Measurements from ENCODE around the gene LIPC. TPM values are rescaled to one million over a fixed set of nuclear protein-coding genes. Genes with fewer than 3 reads are reported as not detected.

Gene LIPC
- total RNA-seq, 1 experiment from 2014 or later = 1.1 TPM

- no peak for DNase-seq (ENCODE audit: low read depth in 1 of 2, low spot score in 2 of 2)
- H3K36me3 ChIP-seq = no peaks in the 10 kb centered on the region
- H3K4me3 ChIP-seq = no peak overlapping the region
- no peak overlapping the region for H3K27ac ChIP-seq
- peaks cover 3% of the 10 kb centered on the region; the same call in 1 of the 2 replicates for H3K4me1 ChIP-seq (replicated peaks)
- H3K27me3 ChIP-seq (replicated peaks) = no peaks in the 10 kb centered on the region
- no peaks in the 10 kb centered on the region for H3K9me3 ChIP-seq (replicated peaks)
Measured at GRCh38 chr15:58413253-58413652, 18.5 kb upstream of the LIPC start.

DNA sequence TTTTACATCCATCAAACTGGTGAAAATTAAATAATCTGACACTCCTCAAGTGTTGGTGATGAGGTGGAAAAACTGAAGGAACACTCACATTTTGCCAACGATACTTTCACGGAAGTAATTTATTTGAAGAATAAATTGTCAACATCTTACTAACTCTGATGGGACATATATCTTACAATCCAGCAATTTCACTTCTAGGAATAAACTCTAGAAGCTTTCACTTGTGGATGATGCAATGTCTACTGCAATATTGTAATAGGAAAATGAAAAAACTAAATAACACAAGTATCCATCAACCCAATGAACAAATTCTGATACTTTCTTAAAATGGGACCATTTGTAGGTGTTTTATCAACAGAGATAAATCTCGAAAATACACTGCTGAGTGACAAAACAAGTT is 16.2 kb upstream of the LIPC start:
- no peaks in the 10 kb centered on the region for H3K4me1 ChIP-seq (replicated peaks)
- DNase-seq (ENCODE audit: low read depth in 1 of 2, low spot score in 2 of 2) = no peak
- no peaks in the 10 kb centered on the region for H3K36me3 ChIP-seq
- no peaks in the 10 kb centered on the region for H3K27me3 ChIP-seq (replicated peaks)
- H3K4me3 ChIP-seq = no peak overlapping the region
- no peak overlapping the region for H3K27ac ChIP-seq
- no peaks in the 10 kb centered on the region for H3K9me3 ChIP-seq (replicated peaks)

- Histone ChIP-seq H3K27me3 (replicated peaks) (no peaks in the 10 kb centered on the region), H3K27ac (no peak overlapping the region), H3K4me1 (replicated peaks) (no peaks in the 10 kb centered on the region), H3K4me3 (no peak overlapping the region), H3K36me3 (no peaks in the 10 kb centered on the region), H3K9me3 (replicated peaks) (no peaks in the 10 kb centered on the region)
- DNase-seq (ENCODE audit: low read depth in 1 of 2, low spot score in 2 of 2) = no peak
Measured at GRCh38 chr15:58416963-58417362, 14.8 kb upstream of the LIPC start.

DNA sequence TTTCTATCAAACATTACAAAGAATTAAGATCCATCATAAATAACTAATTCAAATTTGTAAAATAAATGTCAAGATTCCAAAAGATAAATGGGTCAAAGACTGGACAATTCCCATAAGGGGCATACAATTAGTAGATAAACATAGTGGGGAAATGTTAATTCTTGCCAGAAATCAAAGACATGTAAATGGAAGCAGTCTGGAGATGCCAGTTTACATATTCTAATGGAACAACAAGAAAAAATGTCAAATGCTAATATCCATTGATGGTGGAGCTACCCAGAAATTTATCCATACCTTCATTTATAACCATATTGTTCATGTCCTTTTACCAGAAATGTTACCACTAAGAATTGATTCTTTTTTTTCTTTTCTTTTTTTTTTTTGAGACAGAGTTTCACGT is 13.7 kb upstream of the LIPC start:
- H3K36me3 ChIP-seq = no peaks in the 10 kb centered on the region
- H3K27ac ChIP-seq = no peak overlapping the region
- no peak for DNase-seq (ENCODE audit: low read depth in 1 of 2, low spot score in 2 of 2)
- H3K4me1 ChIP-seq (replicated peaks) = no peaks in the 10 kb centered on the region
- H3K4me3 ChIP-seq = no peak overlapping the region
- no peaks in the 10 kb centered on the region for H3K27me3 ChIP-seq (replicated peaks)
- no peaks in the 10 kb centered on the region for H3K9me3 ChIP-seq (replicated peaks)

GRCh38 chr15:58419803-58420524 is 11.8 kb upstream of the LIPC start:
- Histone ChIP-seq H3K4me3 (no peak overlapping the region), H3K9me3 (replicated peaks) (no peaks in the 10 kb centered on the region), H3K27me3 (replicated peaks) (no peaks in the 10 kb centered on the region), H3K27ac (no peak overlapping the region), H3K4me1 (replicated peaks) (no peaks in the 10 kb centered on the region; the same call in 1 of the 2 replicates), H3K36me3 (no peaks in the 10 kb centered on the region)
- DNase-seq (ENCODE audit: low read depth in 1 of 2, low spot score in 2 of 2) = no peak

DNA sequence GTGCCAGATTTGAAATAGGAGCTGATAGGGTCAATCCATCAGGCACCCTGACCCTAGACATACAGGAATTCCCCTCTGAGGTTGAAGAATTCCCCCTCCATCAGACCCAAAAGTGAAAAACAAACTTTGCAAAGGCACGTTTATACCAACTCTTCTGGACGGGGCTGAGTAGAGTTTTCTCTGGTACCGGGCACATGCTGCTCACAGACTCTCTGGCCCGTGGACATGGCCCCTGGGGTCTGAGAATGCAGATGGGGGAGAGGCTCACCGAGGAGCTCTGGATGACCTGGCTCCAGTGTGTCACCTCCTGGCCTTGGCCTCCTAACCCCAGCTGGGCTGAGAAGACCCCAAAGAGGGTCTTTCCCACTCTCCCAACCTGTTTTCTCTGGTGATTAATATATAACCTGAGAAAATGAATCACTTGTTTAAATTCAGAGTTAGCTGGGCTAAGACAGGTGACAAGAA is 11.2 kb upstream of the LIPC start:
- no peak overlapping the region for H3K27ac ChIP-seq
- no peak overlapping the region for H3K4me3 ChIP-seq
- DNase-seq (ENCODE audit: low read depth in 1 of 2, low spot score in 2 of 2) = no peak
- H3K36me3 ChIP-seq = no peaks in the 10 kb centered on the region
- no peaks in the 10 kb centered on the region; the same call in 1 of the 2 replicates for H3K4me1 ChIP-seq (replicated peaks)
- no peaks in the 10 kb centered on the region for H3K9me3 ChIP-seq (replicated peaks)
- H3K27me3 ChIP-seq (replicated peaks) = no peaks in the 10 kb centered on the region

GRCh38 chr15:58423205-58423604 is 8.6 kb upstream of the LIPC start:
- H3K36me3 ChIP-seq = no peaks in the 10 kb centered on the region
- H3K27me3 ChIP-seq (replicated peaks) = no peaks in the 10 kb centered on the region
- DNase-seq (ENCODE audit: low read depth in 1 of 2, low spot score in 2 of 2) = no peak

GRCh38 chr15:58423831-58424608 is 7.8 kb upstream of the LIPC start:
- Histone ChIP-seq H3K4me3 (no peak overlapping the region), H3K27ac (no peak overlapping the region), H3K9me3 (replicated peaks) (no peaks in the 10 kb centered on the region), H3K36me3 (no peaks in the 10 kb centered on the region), H3K4me1 (replicated peaks) (no peaks in the 10 kb centered on the region; the same call in 1 of the 2 replicates), H3K27me3 (replicated peaks) (no peaks in the 10 kb centered on the region)
- DNase-seq (ENCODE audit: low read depth in 1 of 2, low spot score in 2 of 2) = no peak

More at GRCh38 chr15:58423205-58423604, 8.6 kb upstream of the LIPC start:
- Histone ChIP-seq H3K4me3 (no peak overlapping the region), H3K9me3 (replicated peaks) (no peaks in the 10 kb centered on the region), H3K4me1 (replicated peaks) (no peaks in the 10 kb centered on the region; the same call in 1 of the 2 replicates), H3K27ac (no peak overlapping the region)

GRCh38 chr15:58424722-58425121 is 7.1 kb upstream of the LIPC start:
- Histone ChIP-seq H3K4me3 (no peak overlapping the region), H3K4me1 (replicated peaks) (no peaks in the 10 kb centered on the region; the same call in 1 of the 2 replicates), H3K27me3 (replicated peaks) (no peaks in the 10 kb centered on the region), H3K27ac (no peak overlapping the region), H3K9me3 (replicated peaks) (no peaks in the 10 kb centered on the region), H3K36me3 (no peaks in the 10 kb centered on the region)
- no peak for DNase-seq (ENCODE audit: low read depth in 1 of 2, low spot score in 2 of 2)

- Histone ChIP-seq H3K4me1 (replicated peaks) (no peaks in the 10 kb centered on the region; the same call in 1 of the 2 replicates), H3K27ac (no peak overlapping the region), H3K4me3 (no peak overlapping the region), H3K27me3 (replicated peaks) (no peaks in the 10 kb centered on the region), H3K36me3 (no peaks in the 10 kb centered on the region), H3K9me3 (replicated peaks) (no peaks in the 10 kb centered on the region)
- DNase-seq (ENCODE audit: low read depth in 1 of 2, low spot score in 2 of 2) = no peak
Measured at GRCh38 chr15:58425185-58425584, 6.6 kb upstream of the LIPC start.

GRCh38 chr15:58425834-58426233 is 6.0 kb upstream of the LIPC start:
- no peaks in the 10 kb centered on the region; the same call in 1 of the 2 replicates for H3K4me1 ChIP-seq (replicated peaks)
- no peaks in the 10 kb centered on the region for H3K9me3 ChIP-seq (replicated peaks)
- H3K27ac ChIP-seq = no peak overlapping the region
- no peaks in the 10 kb centered on the region for H3K27me3 ChIP-seq (replicated peaks)
- no peaks in the 10 kb centered on the region for H3K36me3 ChIP-seq
- DNase-seq (ENCODE audit: low read depth in 1 of 2, low spot score in 2 of 2) = no peak
- H3K4me3 ChIP-seq = no peak overlapping the region

GRCh38 chr15:58426501-58426900 is 5.3 kb upstream of the LIPC start:
- no peaks in the 10 kb centered on the region for H3K9me3 ChIP-seq (replicated peaks)
- no peaks in the 10 kb centered on the region for H3K27me3 ChIP-seq (replicated peaks)
- H3K4me1 ChIP-seq (replicated peaks) = no peaks in the 10 kb centered on the region; the same call in 1 of the 2 replicates
- no peak overlapping the region for H3K27ac ChIP-seq
- no peak for DNase-seq (ENCODE audit: low read depth in 1 of 2, low spot score in 2 of 2)
- H3K36me3 ChIP-seq = no peaks in the 10 kb centered on the region
- H3K4me3 ChIP-seq = no peak overlapping the region

GRCh38 chr15:58427987-58428386 is 3.8 kb upstream of the LIPC start:
- no peak for DNase-seq (ENCODE audit: low read depth in 1 of 2, low spot score in 2 of 2)
- no peaks in the 10 kb centered on the region for H3K27me3 ChIP-seq (replicated peaks)
- no peak overlapping the region for H3K4me3 ChIP-seq

GRCh38 chr15:58430224-58430787 is 1.5 kb upstream of the LIPC start:
- Histone ChIP-seq H3K27me3 (replicated peaks) (no peaks in the 10 kb centered on the region), H3K4me3 (no peak overlapping the region), H3K9me3 (replicated peaks) (no peaks in the 10 kb centered on the region), H3K4me1 (replicated peaks) (no peaks in the 10 kb centered on the region), H3K36me3 (no peaks in the 10 kb centered on the region), H3K27ac (no peak overlapping the region)
- no peak for DNase-seq (ENCODE audit: low read depth in 1 of 2, low spot score in 2 of 2)

More at GRCh38 chr15:58427987-58428386, 3.8 kb upstream of the LIPC start:
- H3K27ac ChIP-seq = no peak overlapping the region
- no peaks in the 10 kb centered on the region for H3K36me3 ChIP-seq
- no peaks in the 10 kb centered on the region; the same call in 1 of the 2 replicates for H3K4me1 ChIP-seq (replicated peaks)
- no peaks in the 10 kb centered on the region for H3K9me3 ChIP-seq (replicated peaks)

Measured in SJSA1 (cell line).